KOPT-K1 (cell line): ENCODE data around the gene MBD3L1.
A peak's percentile ranks its signal among the peaks of the same experiment; 100 is the strongest.

ENCODE experiments used
- H3K27ac ChIP-seq: fragments of 200-600 bp; sonication (generic); 2 replicates; pipeline ENCODE4 v1.5.1; 2016; ENCODE audit warnings: antibody characterized with exemption, mild to moderate bottlenecking, low read depth, low read length; ENCODE audit not compliant: poor library complexity, severe bottlenecking
- H3K36me3 ChIP-seq: fragments of 200-600 bp; sonication (generic); 2 replicates; pipeline ENCODE4 v1.5.1; 2017; ENCODE audit warnings: antibody characterized with exemption, mild to moderate bottlenecking, low read length, moderate library complexity; ENCODE audit not compliant: insufficient read depth
- H3K9me3 ChIP-seq: fragments of 200-600 bp; sonication (generic); 2 replicates; pipeline ENCODE4 v1.5.1; 2017; ENCODE audit warnings: antibody characterized with exemption, low read length, mild to moderate bottlenecking; ENCODE audit not compliant: insufficient read depth, poor library complexity, severe bottlenecking

The MBD3L1 gene

DNA sequence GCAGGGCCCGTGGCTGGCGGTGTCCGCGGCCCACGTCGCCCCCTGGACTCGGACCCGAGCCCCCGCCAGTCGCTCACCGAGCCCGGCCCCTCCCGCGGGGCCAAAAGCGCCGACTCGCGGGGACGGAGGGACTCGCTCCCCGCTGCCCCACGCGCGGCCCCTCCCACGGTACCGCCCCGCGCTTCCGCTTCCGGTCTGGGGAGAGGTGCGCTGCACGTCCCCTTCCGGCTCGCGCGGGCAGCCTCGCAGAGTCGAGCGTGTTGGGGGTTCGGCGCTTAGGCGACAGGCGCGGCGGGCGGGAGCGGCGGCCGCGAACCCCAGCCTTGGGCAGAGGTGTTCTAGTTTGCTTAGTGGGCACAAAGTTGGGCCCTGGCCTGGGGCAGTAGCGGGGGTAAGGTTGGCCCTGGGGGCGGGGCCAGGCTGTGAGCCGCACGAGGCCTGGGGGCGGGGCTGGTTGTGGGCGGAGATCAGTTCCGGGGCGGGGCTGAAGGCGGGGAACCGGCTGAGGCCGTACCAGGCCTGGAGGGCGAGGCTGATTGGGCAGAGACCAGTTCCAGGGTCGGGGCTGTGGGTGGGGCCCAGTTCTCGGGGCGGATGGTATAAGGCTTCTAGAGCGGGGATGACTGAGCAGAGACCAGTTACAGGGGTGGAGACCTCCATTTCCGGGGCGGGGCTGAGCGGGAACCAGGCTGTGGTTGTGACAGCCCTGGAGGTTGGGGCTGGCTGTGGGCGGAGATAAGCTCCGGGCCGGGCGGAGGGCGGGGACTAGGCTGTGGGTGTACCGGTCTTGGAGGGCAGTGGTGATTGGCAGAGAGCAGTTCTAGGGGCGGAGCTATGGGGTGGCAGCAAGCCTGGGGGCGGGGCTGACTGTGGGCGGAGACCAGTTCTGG lies at the start of gene MBD3L1, which contains the start of gene ZNF558:
Gene MBD3L1, plus strand, starts transcription at position 246 of the 890 bp plus-strand sequence. CDS start 10,302 bp downstream, outside the sequence.
Gene ZNF558, minus strand, starts transcription at position 173 of the 890 bp plus-strand sequence. CDS start 9,645 bp downstream, outside the sequence.
- peaks cover 10% of the 10 kb centered on the region; the same call in 1 of the 2 replicates for H3K36me3 ChIP-seq
- H3K27ac ChIP-seq, result peak within 1 kb of the TSS; percentile 86
- H3K9me3 ChIP-seq, result no peaks in the 10 kb centered on the region

- Histone ChIP-seq H3K27ac (no peak overlapping the region), H3K36me3 (no peaks in the 10 kb centered on the region), H3K9me3 (peaks cover 25% of the 10 kb centered on the region)
Measured at GRCh38 chr19:8794823-8795222, 37.4 kb upstream of the MBD3L1 start.

DNA sequence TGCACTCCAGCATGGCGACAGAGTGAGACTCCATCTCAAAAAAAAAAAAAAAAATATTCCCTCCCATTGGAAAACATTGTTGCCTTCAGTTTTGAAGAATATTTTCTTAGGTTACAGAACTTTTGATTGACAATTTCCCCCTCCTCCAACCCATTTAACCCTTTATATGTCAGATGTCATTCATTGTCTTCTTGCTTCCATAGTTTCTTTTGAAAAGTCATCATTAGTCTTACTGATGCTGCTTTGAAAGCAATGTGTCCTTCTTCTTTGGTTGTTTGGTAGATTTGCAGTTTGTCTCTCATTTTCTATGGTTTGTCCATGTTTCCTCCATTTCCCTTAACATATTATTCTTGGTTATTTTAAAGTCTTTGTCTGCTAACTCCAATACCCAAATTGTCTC lies 25.5 kb upstream of the MBD3L1 start:
- Histone ChIP-seq H3K9me3 (peaks cover 80% of the 10 kb centered on the region), H3K27ac (no peak overlapping the region), H3K36me3 (peaks cover 72% of the 10 kb centered on the region)

GRCh38 chr19:8811315-8812172 lies 20.6 kb upstream of the MBD3L1 start:
- H3K36me3 ChIP-seq, result peaks cover 94% of the 10 kb centered on the region
- H3K9me3 ChIP-seq, result peaks cover 100% of the 10 kb centered on the region
- no peak overlapping the region for H3K27ac ChIP-seq

DNA sequence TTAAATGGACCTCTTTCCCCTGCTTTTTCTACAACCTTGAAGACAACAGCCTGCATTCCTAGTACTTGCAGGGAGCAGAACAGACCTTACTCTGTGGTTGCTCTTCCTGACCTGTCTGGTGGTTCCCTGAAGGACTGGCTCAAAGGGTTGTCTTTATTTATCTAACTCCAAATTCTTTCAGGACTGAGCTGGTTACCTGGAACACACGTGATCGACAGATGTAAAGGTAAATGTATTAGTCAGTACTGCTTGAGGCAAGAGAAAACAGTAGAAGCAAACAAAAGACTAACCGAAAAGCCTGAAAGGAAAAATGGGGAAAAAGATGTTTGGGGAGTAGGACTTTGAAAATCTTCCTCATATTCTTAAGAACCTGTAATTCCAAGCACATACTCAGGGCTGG lies 18.0 kb upstream of the MBD3L1 start:
- Histone ChIP-seq H3K9me3 (peaks cover 95% of the 10 kb centered on the region), H3K36me3 (peaks cover 98% of the 10 kb centered on the region), H3K27ac (no peak overlapping the region)

- H3K36me3 ChIP-seq, result peaks cover 99% of the 10 kb centered on the region
- no peak overlapping the region for H3K27ac ChIP-seq
- peaks cover 88% of the 10 kb centered on the region for H3K9me3 ChIP-seq
Measured at GRCh38 chr19:8815780-8816179, 16.4 kb upstream of the MBD3L1 start.

- Histone ChIP-seq H3K9me3 (peaks cover 44% of the 10 kb centered on the region), H3K36me3 (peaks cover 98% of the 10 kb centered on the region), H3K27ac (no peak overlapping the region)
Measured at GRCh38 chr19:8820234-8820633, 11.9 kb upstream of the MBD3L1 start.

GRCh38 chr19:8821748-8822241 lies 10.4 kb upstream of the MBD3L1 start:
- Histone ChIP-seq H3K36me3 (peaks cover 87% of the 10 kb centered on the region), H3K27ac (no peak overlapping the region), H3K9me3 (peaks cover 28% of the 10 kb centered on the region)

GRCh38 chr19:8826371-8826770 lies 5.8 kb upstream of the MBD3L1 start:
- Histone ChIP-seq H3K9me3 (no peaks in the 10 kb centered on the region), H3K27ac (no peak overlapping the region), H3K36me3 (peaks cover 55% of the 10 kb centered on the region)

- Histone ChIP-seq H3K27ac (no peak overlapping the region), H3K36me3 (peaks cover 46% of the 10 kb centered on the region), H3K9me3 (no peaks in the 10 kb centered on the region)
Measured at GRCh38 chr19:8827277-8827676, 4.9 kb upstream of the MBD3L1 start.

- peak overlapping the region; percentile 86 for H3K27ac ChIP-seq
- H3K9me3 ChIP-seq, result no peaks in the 10 kb centered on the region
Measured at GRCh38 chr19:8831373-8831772, 804 bp upstream of the MBD3L1 start.

DNA sequence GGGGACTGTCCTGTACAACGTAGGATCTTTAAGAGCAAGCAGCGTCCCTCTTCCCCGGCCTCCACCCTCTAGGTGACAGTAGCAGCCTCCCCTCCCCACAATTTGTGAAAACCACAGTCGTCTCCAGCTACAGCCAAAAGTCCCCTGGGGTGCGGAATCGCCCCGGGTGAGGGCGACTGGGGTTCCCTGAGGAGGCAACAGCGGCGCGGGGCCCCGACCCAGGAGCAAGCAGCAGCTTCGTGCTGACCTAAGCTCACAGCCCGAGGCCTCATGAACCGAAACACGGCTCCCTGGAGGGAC lies 395 bp upstream of the MBD3L1 start:
- peak overlapping the region; percentile 86 for H3K27ac ChIP-seq
- no peaks in the 10 kb centered on the region for H3K9me3 ChIP-seq
- peaks cover 13% of the 10 kb centered on the region; the same call in 1 of the 2 replicates for H3K36me3 ChIP-seq

More at GRCh38 chr19:8831373-8831772, 804 bp upstream of the MBD3L1 start:
- H3K36me3 ChIP-seq, result peaks cover 17% of the 10 kb centered on the region; the same call in 1 of the 2 replicates

DNA sequence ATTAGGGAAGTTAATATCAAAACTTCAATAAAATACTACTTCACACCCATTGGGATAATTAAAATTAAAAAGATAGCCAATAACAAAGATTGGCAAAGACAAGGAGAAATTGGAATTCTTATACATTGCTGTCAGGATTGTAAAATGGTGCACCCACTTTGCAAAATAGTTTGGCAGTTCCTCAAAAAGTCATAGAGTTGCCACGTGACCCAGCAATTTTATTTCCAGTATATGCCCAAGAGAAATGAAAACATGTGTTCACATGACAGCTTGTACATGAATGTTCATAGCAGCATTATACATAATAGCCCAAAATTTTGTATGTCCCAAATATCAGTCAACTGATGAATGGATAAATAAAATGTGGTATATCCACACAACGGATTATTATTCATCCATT lies 3.3 kb downstream of the MBD3L1 start:
- Histone ChIP-seq H3K36me3 (no peaks in the 10 kb centered on the region), H3K27ac (no peak overlapping the region), H3K9me3 (no peaks in the 10 kb centered on the region)

DNA sequence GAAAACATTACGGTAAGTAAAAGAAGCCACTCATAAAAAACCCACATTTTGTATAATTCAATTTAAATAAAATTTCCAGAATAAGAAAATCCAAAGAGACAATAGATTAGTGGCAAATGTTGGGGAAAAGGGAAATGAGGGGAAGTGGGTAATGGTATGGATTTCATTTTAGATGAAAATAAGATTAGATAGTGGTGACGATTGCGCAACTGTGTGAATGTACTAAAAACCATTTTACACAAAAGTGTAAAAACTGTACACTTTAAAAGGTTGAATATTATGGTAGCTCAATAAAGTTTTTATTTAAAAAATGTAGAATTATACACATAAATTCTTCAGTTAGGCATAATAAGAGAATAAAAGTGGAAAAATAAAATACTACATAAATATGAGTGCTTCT lies 3.7 kb downstream of the MBD3L1 start:
- Histone ChIP-seq H3K36me3 (no peaks in the 10 kb centered on the region), H3K27ac (no peak overlapping the region), H3K9me3 (no peaks in the 10 kb centered on the region)

DNA sequence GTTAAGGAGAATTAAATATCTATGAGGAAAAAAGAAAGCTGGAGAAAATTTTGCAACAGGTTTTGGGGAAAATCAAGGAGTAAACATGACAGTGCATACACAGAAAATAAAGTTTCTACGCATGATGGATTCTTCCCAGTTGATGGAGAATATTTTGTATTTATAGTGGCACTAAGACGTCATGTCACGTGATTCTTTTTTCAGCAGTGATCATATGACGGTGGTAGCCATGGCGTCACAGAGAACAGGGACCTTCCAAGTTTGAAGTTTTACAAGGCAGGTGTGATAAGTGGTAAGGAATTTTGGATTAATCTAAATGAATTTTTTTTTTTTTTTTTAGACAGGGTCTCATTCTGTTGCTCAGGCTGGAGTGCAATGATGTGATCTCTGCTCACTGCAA lies 8.5 kb downstream of the MBD3L1 start:
- no peaks in the 10 kb centered on the region for H3K9me3 ChIP-seq
- no peak overlapping the region for H3K27ac ChIP-seq
- H3K36me3 ChIP-seq, result no peaks in the 10 kb centered on the region
